OCI-LY1 (cell line): ENCODE measurements around the gene HDHD2.

ENCODE experiments used
- EZH2 ChIP-seq: fragments of 200-600 bp; sonication (generic), shearing (Covaris generic); IDR thresholded peaks from 2 replicates; pipeline ENCODE4 v1.8.0; 2017; ENCODE audit warnings: borderline replicate concordance, mixed run types, mild to moderate bottlenecking, antibody characterized with exemption, low read length, moderate library complexity, mixed read lengths
- TF ChIP-seq, protein P1 (sequence below): fragments of 200-600 bp; sonication (generic), shearing (Covaris generic); IDR thresholded peaks from 2 replicates; pipeline ENCODE4 v1.5.1; 2017; ENCODE audit warnings: mild to moderate bottlenecking, antibody characterized with exemption, low read length, moderate library complexity, mixed read lengths

DNA sequence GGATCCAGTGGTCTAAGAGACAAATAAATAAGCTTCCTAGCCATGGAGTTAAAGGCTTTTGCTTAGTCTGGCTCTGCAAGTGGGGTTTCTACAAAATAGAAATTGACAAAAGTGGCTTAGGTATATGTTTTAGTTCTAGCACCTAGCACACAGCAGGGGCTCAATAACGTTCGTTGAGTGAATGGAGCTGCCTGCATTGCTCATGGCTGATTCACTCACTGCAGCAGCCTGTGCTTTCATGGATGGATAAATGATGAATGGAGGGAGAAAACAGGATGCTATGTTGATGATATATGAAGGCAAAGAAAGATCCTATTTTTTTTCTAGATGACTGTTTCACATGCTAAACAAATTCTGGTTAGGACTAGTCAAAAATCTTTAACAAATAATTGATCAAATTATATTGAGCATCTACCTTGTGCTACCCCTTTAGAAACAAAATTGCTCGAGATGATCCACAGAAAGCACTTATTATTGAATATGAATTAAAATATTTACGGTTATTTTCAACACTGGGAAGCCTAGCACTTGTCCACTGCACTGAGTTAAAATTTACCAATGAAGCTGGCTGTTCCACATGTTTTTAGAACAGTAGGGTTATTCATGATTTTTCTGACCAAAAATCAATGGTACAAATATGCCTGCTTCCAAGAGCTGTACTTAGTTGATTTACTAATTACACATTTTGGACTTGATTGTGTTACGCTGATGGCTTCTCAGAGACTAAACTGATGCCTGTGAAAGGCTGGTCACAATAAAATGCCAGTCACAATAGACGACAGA, 39.6 kb downstream of the HDHD2 start:
- TF ChIP-seq, protein P1, sequence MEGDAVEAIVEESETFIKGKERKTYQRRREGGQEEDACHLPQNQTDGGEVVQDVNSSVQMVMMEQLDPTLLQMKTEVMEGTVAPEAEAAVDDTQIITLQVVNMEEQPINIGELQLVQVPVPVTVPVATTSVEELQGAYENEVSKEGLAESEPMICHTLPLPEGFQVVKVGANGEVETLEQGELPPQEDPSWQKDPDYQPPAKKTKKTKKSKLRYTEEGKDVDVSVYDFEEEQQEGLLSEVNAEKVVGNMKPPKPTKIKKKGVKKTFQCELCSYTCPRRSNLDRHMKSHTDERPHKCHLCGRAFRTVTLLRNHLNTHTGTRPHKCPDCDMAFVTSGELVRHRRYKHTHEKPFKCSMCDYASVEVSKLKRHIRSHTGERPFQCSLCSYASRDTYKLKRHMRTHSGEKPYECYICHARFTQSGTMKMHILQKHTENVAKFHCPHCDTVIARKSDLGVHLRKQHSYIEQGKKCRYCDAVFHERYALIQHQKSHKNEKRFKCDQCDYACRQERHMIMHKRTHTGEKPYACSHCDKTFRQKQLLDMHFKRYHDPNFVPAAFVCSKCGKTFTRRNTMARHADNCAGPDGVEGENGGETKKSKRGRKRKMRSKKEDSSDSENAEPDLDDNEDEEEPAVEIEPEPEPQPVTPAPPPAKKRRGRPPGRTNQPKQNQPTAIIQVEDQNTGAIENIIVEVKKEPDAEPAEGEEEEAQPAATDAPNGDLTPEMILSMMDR, result no peak
- TF ChIP-seq EZH2, result no peak
